H1 (cell line): ENCODE data around the gene MSI2. TPM values are rescaled to one million over a fixed set of nuclear protein-coding genes. Genes with fewer than 3 reads are reported as not detected.

Experiments
- CTCF ChIA-PET: fragments of 300-600 bp; sonication (Branson Sonifier 250); formaldehyde crosslinking; loops from one replicate; lab custom pipeline; 2021; ENCODE audit not compliant: partially characterized antibody; lab: Charles Lee
- POLR2A ChIA-PET: fragments of 300-600 bp; sonication (Branson Sonifier 250); formaldehyde crosslinking; loops from one replicate; lab custom pipeline; 2021; ENCODE audit warnings: inconsistent platforms; ENCODE audit not compliant: partially characterized antibody; lab: Charles Lee
- DNase-seq, 2 experiments: peaks; one replicate each; pipeline versions ENCODE4 v3.0.0 to v3.0.0-alpha.2; 2010 to 2022; ENCODE audit warnings: low spot score in 2 of 2, low read depth in 1 of 2, mixed read lengths in 1 of 2
- FAIRE-seq: peaks from 2 replicates; lab custom pipeline; 2011; peaks lifted over from hg19 to GRCh38; lab: Jason Lieb, UNC
- H2AFZ ChIP-seq: 2 replicates; pipeline ENCODE4 v1.8.1; 2012; ENCODE audit warnings: low read length, inconsistent platforms
- H2AK5ac ChIP-seq: 2 replicates; pipeline ENCODE4 v1.6.1; 2013; ENCODE audit warnings: low read depth, low read length
- H2BK120ac ChIP-seq: replicated peaks from 2 replicates; pipeline ENCODE3; 2013; ENCODE audit warnings: low read depth, low read length, inconsistent platforms
- H2BK12ac ChIP-seq: 2 replicates; pipeline ENCODE4 v1.6.1; 2013; ENCODE audit warnings: low read depth, low read length
- H2BK15ac ChIP-seq: 2 replicates; pipeline ENCODE4 v1.6.1; 2013; ENCODE audit warnings: low read length
- H2BK20ac ChIP-seq: 2 replicates; pipeline ENCODE4 v1.6.1; 2013; ENCODE audit warnings: low read length
- H2BK5ac ChIP-seq: 2 replicates; pipeline ENCODE4 v1.6.1; 2013; ENCODE audit warnings: low read depth, low read length
- H3K14ac ChIP-seq: 2 replicates; pipeline ENCODE4 v1.6.1; 2013; ENCODE audit warnings: inconsistent platforms; ENCODE audit not compliant: insufficient read length
- H3K18ac ChIP-seq: 2 replicates; pipeline ENCODE4 v1.6.1; 2013; ENCODE audit warnings: low read length; ENCODE audit errors: extremely low read depth
- H3K23ac ChIP-seq: 2 replicates; pipeline ENCODE4 v1.6.1; 2013; ENCODE audit warnings: inconsistent platforms; ENCODE audit not compliant: insufficient read length
- H3K23me2 ChIP-seq: 2 replicates; pipeline ENCODE4 v1.6.1; 2013; ENCODE audit warnings: low read depth, low read length
- H3K27ac ChIP-seq: 2 replicates; pipeline ENCODE4 v1.6.1; 2011; ENCODE audit warnings: low read depth, low read length, inconsistent platforms
- H3K27me3 ChIP-seq, 4 experiments: replicated peaks in 1 of 4; 1 replicate in 1 of 4; 2 replicates in 3 of 4; pipeline versions ENCODE4 v1.6.1 to v1.8.1; 2011 to 2013; ENCODE audit warnings: low read length in 3 of 4, mild to moderate bottlenecking in 3 of 4, inconsistent platforms in 2 of 4, mixed read lengths in 2 of 4, moderate library complexity in 1 of 4; ENCODE audit not compliant: control insufficient read depth in 3 of 4, insufficient read depth in 3 of 4; ENCODE audit errors: extremely low read depth in 1 of 4
- H3K36me3 ChIP-seq, 4 experiments: 2 replicates each; pipeline versions ENCODE4 v1.6.1 to v1.8.1; 2011 to 2013; ENCODE audit warnings: mild to moderate bottlenecking in 4 of 4, low read length in 3 of 4, moderate library complexity in 2 of 4, control low read depth in 1 of 4, inconsistent platforms in 1 of 4; ENCODE audit not compliant: insufficient read depth in 4 of 4, control insufficient read depth in 2 of 4
- H3K4ac ChIP-seq: replicated peaks from 2 replicates; pipeline ENCODE3; 2013; ENCODE audit warnings: low read length, low read depth, mixed read lengths, inconsistent platforms; ENCODE audit not compliant: insufficient read length
- H3K4me1 ChIP-seq, 4 experiments: replicated peaks in 1 of 4; 1 replicate in 1 of 4; 2 replicates in 3 of 4; pipeline versions ENCODE4 v1.6.1 to v1.8.1; 2011 to 2013; ENCODE audit warnings: low read length in 3 of 4, inconsistent platforms in 2 of 4, mixed read lengths in 1 of 4; ENCODE audit not compliant: insufficient read depth in 4 of 4, control insufficient read depth in 3 of 4
- H3K4me2 ChIP-seq, 2 experiments: 2 replicates each; pipeline versions ENCODE4 v1.6.1 to v1.8.1; 2011 to 2013; ENCODE audit warnings: low read depth in 2 of 2, low read length in 2 of 2, control low read depth in 1 of 2, inconsistent platforms in 1 of 2, mild to moderate bottlenecking in 1 of 2; ENCODE audit not compliant: insufficient read depth in 1 of 2
- H3K4me3 ChIP-seq, 4 experiments: fragments of 200-600, 300-600 bp in 1 of 4; sonication (generic), shearing (Covaris generic), sonication (Bioruptor Twin) in 1 of 4; 2 replicates each; pipeline versions ENCODE4 v1.5.1 to v1.8.1; 2011 to 2016; ENCODE audit warnings: low read length in 4 of 4, low read depth in 3 of 4, control low read depth in 2 of 4, inconsistent platforms in 2 of 4, mild to moderate bottlenecking in 2 of 4, mixed read lengths in 1 of 4, moderate library complexity in 1 of 4; ENCODE audit not compliant: insufficient read depth in 2 of 4; ENCODE audit errors: extremely low read depth in 1 of 4
- H3K56ac ChIP-seq: replicated peaks from 2 replicates; pipeline ENCODE3; 2013; ENCODE audit warnings: low read depth, mild to moderate bottlenecking, mixed read lengths, low read length, inconsistent platforms; ENCODE audit not compliant: insufficient read length
- H3K79me1 ChIP-seq: 2 replicates; pipeline ENCODE4 v1.6.1; 2013; ENCODE audit warnings: low read depth, low read length, control low read depth
- H3K79me2 ChIP-seq, 2 experiments: 2 replicates each; pipeline versions ENCODE4 v1.6.1 to v1.8.1; 2012 to 2013; ENCODE audit warnings: low read length in 2 of 2, mild to moderate bottlenecking in 2 of 2, inconsistent platforms in 1 of 2; ENCODE audit not compliant: insufficient read depth in 2 of 2, control insufficient read depth in 1 of 2
- H3K9ac ChIP-seq, 4 experiments: replicated peaks in 1 of 4; 1 replicate in 1 of 4; 2 replicates in 3 of 4; pipeline versions ENCODE4 v1.6.1 to v1.8.1; 2011 to 2013; ENCODE audit warnings: low read depth in 3 of 4, low read length in 3 of 4, control low read depth in 2 of 4, mild to moderate bottlenecking in 2 of 4, moderate library complexity in 2 of 4, inconsistent platforms in 1 of 4; ENCODE audit errors: extremely low read depth in 1 of 4
- H3K9me3 ChIP-seq, 2 experiments: 2 replicates each; pipeline versions ENCODE4 v1.6.1 to v1.8.1; 2012 to 2013; ENCODE audit warnings: mild to moderate bottlenecking in 2 of 2, moderate library complexity in 2 of 2, control low read depth in 1 of 2, inconsistent platforms in 1 of 2, low read depth in 1 of 2, low read length in 1 of 2, mixed read lengths in 1 of 2; ENCODE audit not compliant: insufficient read depth in 2 of 2
- H4K20me1 ChIP-seq, 2 experiments: replicated peaks in 1 of 2; 2 replicates each; pipeline versions ENCODE3 to v1.8.1; 2011 to 2013; ENCODE audit warnings: inconsistent platforms in 2 of 2, low read length in 2 of 2, mild to moderate bottlenecking in 1 of 2; ENCODE audit not compliant: insufficient read depth in 2 of 2, control insufficient read depth in 1 of 2
- H4K5ac ChIP-seq: 2 replicates; pipeline ENCODE4 v1.6.1; 2013; ENCODE audit warnings: low read length, low read depth, mixed read lengths, inconsistent platforms; ENCODE audit not compliant: insufficient read length
- H4K8ac ChIP-seq: 2 replicates; pipeline ENCODE4 v1.8.0; 2013; ENCODE audit warnings: mild to moderate bottlenecking, moderate library complexity, low read length, inconsistent platforms; ENCODE audit not compliant: insufficient read depth; ENCODE audit errors: extremely low read depth
- H4K91ac ChIP-seq: replicated peaks from 2 replicates; pipeline ENCODE3; 2013; ENCODE audit warnings: low read length, mixed read lengths, inconsistent platforms; ENCODE audit not compliant: insufficient read length
- CTCF ChIP-seq, 3 experiments: IDR thresholded peaks; 1 replicate in 2 of 3; 2 replicates in 1 of 3; pipeline versions ENCODE4 v1.5.1 to v1.6.1; 2011; ENCODE audit warnings: low read length in 3 of 3, mild to moderate bottlenecking in 3 of 3, inconsistent platforms in 2 of 3, low read depth in 1 of 3, moderate library complexity in 1 of 3; ENCODE audit not compliant: insufficient read depth in 1 of 3; ENCODE audit errors: control extremely low read depth in 1 of 3
- USF2 ChIP-seq: IDR thresholded peaks from 2 replicates; pipeline ENCODE4 v1.6.1; 2011; ENCODE audit warnings: low read length, improper control_type of control experiment
- WGBS, 2 experiments: shearing (Covaris generic) in 1 of 2; methylation state at CpG; one replicate each; pipeline versions ENCODE4 v1.1.6 to v1.1.7; 2013 to 2015; ENCODE audit warnings: low lambda C conversion rate in 2 of 2, mixed read lengths in 2 of 2, inconsistent platforms in 1 of 2, low coverage in 1 of 2, missing lambda C conversion rate in 1 of 2; ENCODE audit not compliant: insufficient replicate concordance in 2 of 2, insufficient coverage in 1 of 2, insufficient read length in 1 of 2; ENCODE audit errors: extremely low coverage in 1 of 2, missing lambda C conversion rate in 1 of 2; 5-methylcytosine and 5-hydroxymethylcytosine counted together
- polyA plus RNA-seq, 7 experiments: library from polyadenylated mRNA; depleted of rRNA in 3 of 7; stranded (reverse) in 5 of 7; unstranded in 2 of 7; fragments of >200 nt in 5 of 7; fragments of 200-250 nt in 2 of 7; gene quantifications; 1 replicate in 5 of 7; 2 replicates in 1 of 7; 4 replicates in 1 of 7; pipeline versions ENCODE4 v1.2.1 to v1.2.3, GENCODE V29; 2011 to 2013; ENCODE audit warnings: missing spikeins in 2 of 7, mixed read lengths in 2 of 7
- total RNA-seq: library from RNA; stranded (reverse); fragmentation: NEBNext Ultra II Directional; extraction: Animal tissue kit (Norgen Biotek cat#: 25700); gene quantifications from 2 replicates; pipeline ENCODE4 v1.2.1, GENCODE V29; 2021

MSI2 gene
- total and polyA plus RNA-seq, 2 of the 8 experiments (the other 6 are each of a cell fraction or from before 2014, with no cell fraction given): 36.7 to 80.6 TPM

- Histone ChIP-seq H2AFZ (peak overlapping the region; percentile 70), H3K27me3 (no peaks in the 10 kb centered on the region; a peak in 2 of 7 replicates), H3K9me3 (no peaks in the 10 kb centered on the region), H4K8ac (no peak overlapping the region), H4K20me1 (no peaks in the 10 kb centered on the region), H3K4me3 (peak overlapping the region in 1 of 4 experiments; percentile 36; a peak in 1 of 8 replicates), H2BK20ac (no peak overlapping the region), H3K4me2 (peak overlapping the region; percentile 59 to 82; a peak in 3 of 4 replicates), H3K23ac (no peak overlapping the region), H4K91ac (no peak overlapping the region), H3K9ac (no peak overlapping the region; a peak in 1 of 7 replicates), H2BK12ac (no peak overlapping the region; the same call in 1 of the 2 replicates), H3K23me2 (no peaks in the 10 kb centered on the region), H3K27ac (no peak overlapping the region), H3K14ac (no peak overlapping the region), H3K79me2 (no peaks in the 10 kb centered on the region), H3K4me1 (peaks cover 0 to 11% (median 6%) of the 10 kb centered on the region in 4 experiments; a peak in 6 of 7 replicates), H2BK15ac (no peak overlapping the region), H3K18ac (no peak overlapping the region), H2BK120ac (no peak overlapping the region), H3K79me1 (no peaks in the 10 kb centered on the region), H2AK5ac (no peak overlapping the region), H4K5ac (no peak overlapping the region), H3K4ac (peak overlapping the region; percentile 57), H3K56ac (no peak overlapping the region), H2BK5ac (0 out of 2 replicates have a peak overlapping the region, but pooled peaks have one; percentile 31), H3K36me3 (no peaks in the 10 kb centered on the region)
- TF ChIP-seq USF2: no peak
- peak in 1 of 3 experiments; percentile 10; a peak in 1 of 4 replicates for TF ChIP-seq CTCF (IDR thresholded peaks at IDR 0.05; ENCODE audit: control extremely low read depth in 1 of 3, insufficient read depth in 1 of 3, low read depth in 1 of 3, low read length in 3 of 3)
- 58% methylated on average over 2 of the region's 2 CpGs; no CpG with 5 or more reads in 1 of the 2 experiments for WGBS, 2 experiments
- POLR2A ChIA-PET: no interaction called here
- peak in 1 of 2 experiments; percentile 57 for DNase-seq
- no peak for FAIRE-seq
- CTCF ChIA-PET: interaction anchor here (0.5 to 2.2 kb wide), 14 partner anchors 9 to 465 kb away, joined by 3 to 10 read pairs (median 4); no protein-coding TSS in a partner anchor
These were observed 452.1 kb downstream of the MSI2 start for GRCh38 chr17:57708410-57708809.
